ENCODE measurements around the gene RNH1. TPM values are rescaled to one million over a fixed set of nuclear protein-coding genes. Genes with fewer than 3 reads are reported as not detected.

Gene RNH1
- total RNA-seq, 1 experiment from 2014 or later, result 60.0 TPM

DNA sequence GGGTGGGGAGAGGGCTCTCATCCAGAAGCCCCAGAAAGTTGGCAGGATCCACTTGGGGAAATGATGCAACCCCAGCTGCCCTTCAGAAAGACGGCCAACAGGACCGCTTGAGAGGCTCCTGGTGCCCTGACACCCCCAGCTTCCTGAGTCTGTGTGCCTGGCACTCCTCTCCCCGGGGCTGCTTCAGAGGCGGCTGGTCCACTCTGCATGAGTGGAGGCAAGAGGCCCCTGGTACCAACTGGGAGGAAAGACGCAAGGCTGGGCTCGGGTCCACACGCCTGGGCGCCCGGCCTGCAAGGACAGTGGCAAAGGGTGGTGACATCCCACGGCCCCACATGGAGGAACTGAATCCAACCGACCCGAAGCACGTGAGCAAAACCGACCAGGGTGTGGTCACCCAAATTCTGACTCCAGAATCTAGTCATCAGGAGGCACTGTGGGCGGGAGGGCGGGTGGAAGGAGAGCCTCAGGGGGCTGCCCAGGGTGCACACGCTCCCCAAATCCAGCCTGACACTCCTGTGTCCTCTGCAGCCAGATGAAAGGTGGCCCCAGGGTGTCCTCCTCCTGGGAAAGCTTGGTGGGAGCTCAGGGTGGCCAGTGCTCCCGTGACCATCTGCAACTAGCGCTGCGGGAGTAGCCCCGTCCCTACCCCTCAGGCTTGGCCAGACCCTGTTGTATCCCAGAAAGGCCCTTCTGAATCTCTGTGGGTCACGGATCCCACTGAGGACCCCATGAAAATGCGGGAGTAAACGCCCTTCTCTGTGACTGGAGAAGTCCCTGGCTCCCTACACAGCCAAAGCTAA lies 3.7 kb downstream of the RNH1 start:
- Histone ChIP-seq H2AFZ (ENCODE audit: low read length) (no peak overlapping the region), H4K20me1 (ENCODE audit: control insufficient read depth, insufficient read depth, insufficient read length) (no peaks in the 10 kb centered on the region), H3K4me1 (ENCODE audit: insufficient read depth, low read length) (no peaks in the 10 kb centered on the region), H2BK15ac (ENCODE audit: low read depth, low read length) (no peak overlapping the region), H3T11ph (ENCODE audit: low read length) (no peak overlapping the region), H3K23ac (ENCODE audit: insufficient read length, low read depth, low read length) (no peak overlapping the region), H3K79me2 (ENCODE audit: insufficient read depth, low read length) (peaks cover 2% of the 10 kb centered on the region; the same call in 1 of the 2 replicates), H3K56ac (ENCODE audit: insufficient read length, low read depth, low read length) (no peak overlapping the region), H3K23me2 (ENCODE audit: insufficient read length, low read depth, low read length, poor library complexity, severe bottlenecking) (peaks cover 16% of the 10 kb centered on the region), H3K27me3 (ENCODE audit: insufficient read depth, low read length) (no peaks in the 10 kb centered on the region; the same call in 1 of the 2 replicates), H3K18ac (ENCODE audit: insufficient read length, low read depth, low read length) (no peak overlapping the region), H3K9ac (ENCODE audit: extremely low read depth, insufficient read length, low read length) (no peak overlapping the region), H2BK5ac (ENCODE audit: insufficient read length, low read length) (no peak overlapping the region), H4K8ac (replicated peaks; ENCODE audit: insufficient read length, low read depth, low read length) (no peak overlapping the region), H2BK20ac (ENCODE audit: low read depth, low read length, poor library complexity, severe bottlenecking) (no peak overlapping the region), H2BK12ac (ENCODE audit: insufficient read length, low read depth, low read length) (no peak overlapping the region), H2BK120ac (ENCODE audit: low read depth, low read length, poor library complexity, severe bottlenecking) (no peak overlapping the region), H2AK5ac (ENCODE audit: insufficient read length, low read length) (no peak overlapping the region), H3K14ac (ENCODE audit: insufficient read depth, low read length) (no peak overlapping the region), H3K4ac (ENCODE audit: low read depth, low read length) (no peak overlapping the region), H4K91ac (ENCODE audit: insufficient read length, low read depth, low read length) (no peak overlapping the region), H4K5ac (ENCODE audit: insufficient read length, low read depth, low read length) (no peak overlapping the region), H3K79me1 (ENCODE audit: insufficient read depth, low read depth, low read length, poor library complexity, severe bottlenecking) (no peaks in the 10 kb centered on the region), H3K4me2 (ENCODE audit: insufficient read depth, insufficient read length, low read length) (no peak overlapping the region), H3K9me3 (ENCODE audit: control insufficient read depth, low read depth, low read length) (no peaks in the 10 kb centered on the region), H3K27ac (ENCODE audit: insufficient read length, low read depth, low read length) (no peak overlapping the region)
- Mint-ChIP-seq H3K9me3 (0 out of 5 replicates have a peak, but pooled peaks cover 0 to under 1% of the 10 kb centered on the region in 2 experiments), H3K4me1 (peaks cover 3 to 9% of the 10 kb centered on the region in 2 experiments; a peak in 2 of 4 replicates), H3K4me3 (no peak overlapping the region), H3K27me3 (ENCODE audit: low read depth) (no peaks in the 10 kb centered on the region; the same call in none of the 2 replicates), H3K36me3 (ENCODE audit: insufficient read depth in 1 of 3, low read depth in 3 of 3) (peaks cover 16 to 35% (median 26%) of the 10 kb centered on the region in 3 experiments), H3K27ac (0 out of 7 replicates have a peak overlapping the region, but pooled peaks of 1 of the 3 experiments have one; percentile 57)
- TF ChIP-seq CTCF (conservative IDR thresholded peaks at IDR 0.05), result no peak
- DNase-seq, result no peak
- WGBS (ENCODE audit: extremely low coverage, insufficient read length, low lambda C conversion rate), result no CpG with 5 or more reads among the region's 24 CpGs
